Measurements from ENCODE around the gene TNFAIP8L3.

The TNFAIP8L3 gene

GRCh38 chr15:51114437-51115119 lies 19.9 kb upstream of the TNFAIP8L3 start:
- DNase-seq = no peak

- no peak for DNase-seq
These were observed 17.4 kb upstream of the TNFAIP8L3 start for GRCh38 chr15:51112078-51112477.

GRCh38 chr15:51111061-51111460 lies 16.4 kb upstream of the TNFAIP8L3 start:
- DNase-seq = no peak

- no peak for DNase-seq
These were observed 15.5 kb upstream of the TNFAIP8L3 start for GRCh38 chr15:51110171-51110570.

- no peak for DNase-seq
These were observed 14.3 kb upstream of the TNFAIP8L3 start for GRCh38 chr15:51108933-51109550.

- no peak for DNase-seq
These were observed 12.9 kb upstream of the TNFAIP8L3 start for GRCh38 chr15:51107612-51108011.

- no peak for DNase-seq
These were observed 11.8 kb upstream of the TNFAIP8L3 start for GRCh38 chr15:51106481-51106880.

- DNase-seq = no peak
These were observed 10.8 kb upstream of the TNFAIP8L3 start for GRCh38 chr15:51105430-51106016.

GRCh38 chr15:51104512-51104911 lies 9.8 kb upstream of the TNFAIP8L3 start:
- DNase-seq = no peak

GRCh38 chr15:51103330-51103729 lies 8.6 kb upstream of the TNFAIP8L3 start:
- no peak for DNase-seq

GRCh38 chr15:51100785-51101489 lies 6.2 kb upstream of the TNFAIP8L3 start:
- DNase-seq = no peak

GRCh38 chr15:51099185-51099584 lies 4.5 kb upstream of the TNFAIP8L3 start:
- no peak for DNase-seq

GRCh38 chr15:51098331-51098619 lies 3.6 kb upstream of the TNFAIP8L3 start:
- DNase-seq = no peak

GRCh38 chr15:51097553-51098330 lies 3.0 kb upstream of the TNFAIP8L3 start:
- no peak for DNase-seq

GRCh38 chr15:51096976-51097375 lies 2.3 kb upstream of the TNFAIP8L3 start:
- no peak for DNase-seq

GRCh38 chr15:51095681-51096331 lies 1.1 kb upstream of the TNFAIP8L3 start:
- DNase-seq = no peak

- no peak for DNase-seq
These were observed 684 bp downstream of the TNFAIP8L3 start for GRCh38 chr15:51093839-51094605.

GRCh38 chr15:51093488-51093838 lies 1.2 kb downstream of the TNFAIP8L3 start:
- DNase-seq = no peak

- DNase-seq = no peak
These were observed 2.1 kb downstream of the TNFAIP8L3 start for GRCh38 chr15:51092480-51093040.

- no peak for DNase-seq
These were observed 4.0 kb downstream of the TNFAIP8L3 start for GRCh38 chr15:51090753-51091152.

- no peak for DNase-seq
These were observed 4.8 kb downstream of the TNFAIP8L3 start for GRCh38 chr15:51089699-51090453.

All from NCI-H510A (cell line).